HG02759 (cell line): ENCODE results near the gene SULF2.

Experiments used
- ATAC-seq: cut with Tn5 transposase; IDR thresholded peaks from one replicate; pipeline ENCODE4 v1.9.1; 2021; ENCODE audit warnings: mild to moderate bottlenecking, moderate library complexity; ENCODE audit not compliant: unreplicated experiment

SULF2 gene

GRCh38 chr20:47785854-47786764 is 828 bp upstream of the SULF2 start:
- no peak for ATAC-seq

- no peak for ATAC-seq
These were observed 526 bp downstream of the SULF2 start for GRCh38 chr20:47784599-47785310.

GRCh38 chr20:47783828-47784598 is 1.3 kb downstream of the SULF2 start:
- ATAC-seq, result no peak

GRCh38 chr20:47782920-47783552 is 2.2 kb downstream of the SULF2 start:
- ATAC-seq, result no peak

- no peak for ATAC-seq
These were observed 3.2 kb downstream of the SULF2 start for GRCh38 chr20:47782076-47782475.

GRCh38 chr20:47781632-47782031 is 3.6 kb downstream of the SULF2 start:
- ATAC-seq, result no peak

GRCh38 chr20:47780720-47781389 is 4.4 kb downstream of the SULF2 start:
- no peak for ATAC-seq

- no peak for ATAC-seq
These were observed 6.6 kb downstream of the SULF2 start for GRCh38 chr20:47778398-47779354.

- ATAC-seq, result no peak
These were observed 8.1 kb downstream of the SULF2 start for GRCh38 chr20:47777220-47777619.

- no peak for ATAC-seq
These were observed 8.6 kb downstream of the SULF2 start for GRCh38 chr20:47776639-47777038.

- no peak for ATAC-seq
These were observed 9.4 kb downstream of the SULF2 start for GRCh38 chr20:47775841-47776240.

- no peak for ATAC-seq
These were observed 10.2 kb downstream of the SULF2 start for GRCh38 chr20:47775039-47775438.

- ATAC-seq, result no peak
These were observed 11.0 kb downstream of the SULF2 start for GRCh38 chr20:47774131-47774777.

- no peak for ATAC-seq
These were observed 11.9 kb downstream of the SULF2 start for GRCh38 chr20:47773371-47773786.

- no peak for ATAC-seq
These were observed 14.3 kb downstream of the SULF2 start for GRCh38 chr20:47770935-47771334.

GRCh38 chr20:47768016-47768824 is 17.1 kb downstream of the SULF2 start:
- no peak for ATAC-seq

GRCh38 chr20:47765691-47766594 is 19.3 kb downstream of the SULF2 start:
- no peak for ATAC-seq
